ENCODE measurements around the gene GATAD1.

GRCh38 chr7:92485267-92485892, 38.1 kb downstream of the GATAD1 start:
- TF ChIP-seq CTCF (IDR thresholded peaks at IDR 0.05) (no peak), POLR2A (IDR thresholded peaks at IDR 0.05) (no peak), POLR2AphosphoS5 (IDR thresholded peaks at IDR 0.05) (no peak), EP300 (IDR thresholded peaks at IDR 0.05) (no peak)
